ENCODE data around the gene HDAC4.

GRCh38 chr2:239307221-239307569 is 93.6 kb downstream of the HDAC4 start:
- no peak for TF ChIP-seq CTCF (IDR thresholded peaks at IDR 0.05 in 2 of 3, conservative IDR thresholded peaks at IDR 0.05 in 1 of 3; ENCODE audit: control insufficient read depth in 2 of 3, extremely low read depth in 1 of 3, insufficient read depth in 1 of 3, low read depth in 3 of 3, low read length in 3 of 3)
- TF ChIP-seq ZNF207 (IDR thresholded peaks at IDR 0.05; ENCODE audit: borderline replicate concordance): no peak
- TF ChIP-seq GABPA (IDR thresholded peaks at IDR 0.05; ENCODE audit: low read depth): no peak
- TF ChIP-seq GATAD2B (conservative IDR thresholded peaks at IDR 0.05; ENCODE audit: low read depth): no peak
- TF ChIP-seq TAF1 (IDR thresholded peaks at IDR 0.05; ENCODE audit: borderline replicate concordance, low read depth, low read length): no peak
- no peak for TF ChIP-seq JUNB (IDR thresholded peaks at IDR 0.05)

Data from GM12878 (cell line).